KMS-11 (cell line): Measurements from ENCODE around the gene NLRP12.
"Not testable (repeated sequence)": the region's sequence is repeated elsewhere in the genome, so short reads cannot be mapped to it uniquely, and the experiment has no call there.

ENCODE experiments used
- H2AFZ ChIP-seq: fragments of 200-600 bp; sonication (generic); 2 replicates; pipeline ENCODE4 v1.6.1; 2016; ENCODE audit warnings: antibody characterized with exemption, mixed run types, low read depth
- H3K27ac ChIP-seq: fragments of 200-600 bp; sonication (generic); 2 replicates; pipeline ENCODE4 v1.6.1; 2016; ENCODE audit warnings: mild to moderate bottlenecking, mixed run types
- H3K27me3 ChIP-seq: fragments of 200-600 bp; sonication (generic); 2 replicates; pipeline ENCODE4 v1.6.1; 2017; ENCODE audit warnings: mild to moderate bottlenecking, low read depth, mixed run types, moderate library complexity; ENCODE audit not compliant: insufficient read depth
- H3K36me3 ChIP-seq: fragments of 200-600 bp; sonication (generic); 2 replicates; pipeline ENCODE4 v1.6.1; 2017; ENCODE audit warnings: mild to moderate bottlenecking, mixed run types; ENCODE audit not compliant: insufficient read depth
- H3K4me1 ChIP-seq: fragments of 200-600 bp; sonication (generic); 2 replicates; pipeline ENCODE4 v1.6.1; 2016; ENCODE audit warnings: mild to moderate bottlenecking, low read depth, mixed run types; ENCODE audit not compliant: poor library complexity, severe bottlenecking
- H3K4me2 ChIP-seq: fragments of 200-600 bp; sonication (generic); 2 replicates; pipeline ENCODE4 v1.7.0; 2016; ENCODE audit warnings: mild to moderate bottlenecking, mixed run types
- H3K4me3 ChIP-seq: fragments of 200-600 bp; sonication (generic); IDR thresholded peaks from 2 replicates; pipeline ENCODE4 v1.6.1; 2017; ENCODE audit warnings: low read depth, low read length, mixed read lengths; ENCODE audit not compliant: insufficient read depth
- H3K79me2 ChIP-seq: fragments of 200-600 bp; sonication (generic); 2 replicates; pipeline ENCODE4 v1.6.1; 2016; ENCODE audit warnings: low read depth, mixed run types; ENCODE audit not compliant: insufficient read depth
- H3K9ac ChIP-seq: fragments of 200-600 bp; sonication (generic); 2 replicates; pipeline ENCODE4 v1.6.1; 2016; ENCODE audit warnings: mild to moderate bottlenecking, mixed run types
- H4K20me1 ChIP-seq: fragments of 200-600 bp; sonication (generic); 2 replicates; pipeline ENCODE4 v1.6.1; 2016; ENCODE audit warnings: mild to moderate bottlenecking, mixed run types; ENCODE audit not compliant: insufficient read depth
- CTCF ChIP-seq: fragments of 200-600 bp; sonication (generic); conservative IDR thresholded peaks from 2 replicates; pipeline ENCODE4 v1.6.1; 2017; ENCODE audit warnings: low read depth, mild to moderate bottlenecking, antibody characterized with exemption, low read length, moderate library complexity, mixed read lengths

Gene NLRP12

GRCh38 chr19:53773999-53774398, 50.1 kb downstream of the NLRP12 start:
- Histone ChIP-seq H3K79me2 (no peaks in the 10 kb centered on the region), H3K36me3 (no peaks in the 10 kb centered on the region), H3K4me3 (no peak overlapping the region), H3K27me3 (no peaks in the 10 kb centered on the region), H3K9ac (no peak overlapping the region), H3K4me2 (no peak overlapping the region), H4K20me1 (no peaks in the 10 kb centered on the region), H2AFZ (no peak overlapping the region), H3K4me1 (no peaks in the 10 kb centered on the region), H3K27ac (no peak overlapping the region)
- no peak for TF ChIP-seq CTCF

GRCh38 chr19:53772943-53773342, 51.2 kb downstream of the NLRP12 start:
- H3K79me2 ChIP-seq = no peaks in the 10 kb centered on the region
- no peaks in the 10 kb centered on the region for H4K20me1 ChIP-seq
- H2AFZ ChIP-seq = no peak overlapping the region
- TF ChIP-seq CTCF = peak; percentile 54
- H3K27me3 ChIP-seq = no peaks in the 10 kb centered on the region
- no peak overlapping the region for H3K9ac ChIP-seq
- no peak overlapping the region for H3K4me3 ChIP-seq
- H3K27ac ChIP-seq = no peak overlapping the region
- no peaks in the 10 kb centered on the region for H3K4me1 ChIP-seq
- H3K36me3 ChIP-seq = no peaks in the 10 kb centered on the region
- no peak overlapping the region for H3K4me2 ChIP-seq

DNA sequence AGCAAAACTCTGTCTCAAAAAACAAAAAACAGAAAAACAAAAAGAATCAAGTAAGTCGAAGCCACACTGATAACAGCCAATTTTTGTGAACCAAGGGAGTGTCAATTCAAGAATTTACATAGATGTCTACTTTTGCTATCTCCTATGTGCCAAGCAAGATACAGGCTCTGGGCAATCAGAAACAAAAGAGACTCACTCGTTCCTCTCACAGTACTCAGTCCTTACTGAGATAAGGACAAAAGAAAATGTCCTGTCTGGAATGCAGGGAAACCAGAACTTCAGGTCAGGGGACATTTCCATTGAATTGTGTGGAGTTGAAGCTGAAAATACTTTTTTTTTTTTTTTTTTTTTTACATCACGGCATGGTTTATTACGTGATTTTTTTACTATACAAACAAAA, 53.0 kb downstream of the NLRP12 start:
- no peak overlapping the region for H3K27ac ChIP-seq
- no peak overlapping the region for H3K4me2 ChIP-seq
- H3K4me1 ChIP-seq = no peaks in the 10 kb centered on the region

GRCh38 chr19:53769696-53770309, 54.3 kb downstream of the NLRP12 start:
- not testable (repeated sequence) for H3K79me2 ChIP-seq, H3K9ac ChIP-seq, H4K20me1 ChIP-seq

More for the DNA sequence above, 53.0 kb downstream of the NLRP12 start:
- Histone ChIP-seq H3K79me2 (no peaks in the 10 kb centered on the region), H4K20me1 (no peaks in the 10 kb centered on the region), H3K36me3 (no peaks in the 10 kb centered on the region), H3K27me3 (no peaks in the 10 kb centered on the region), H2AFZ (no peak overlapping the region), H3K4me3 (no peak overlapping the region), H3K9ac (no peak overlapping the region)
- no peak for TF ChIP-seq CTCF

GRCh38 chr19:53768401-53768800, 55.7 kb downstream of the NLRP12 start:
- Histone ChIP-seq H2AFZ (no peak overlapping the region), H3K27me3 (no peaks in the 10 kb centered on the region), H4K20me1 (no peaks in the 10 kb centered on the region), H3K4me2 (no peak overlapping the region), H3K4me3 (no peak overlapping the region), H3K79me2 (no peaks in the 10 kb centered on the region), H3K9ac (no peak overlapping the region), H3K4me1 (no peaks in the 10 kb centered on the region), H3K27ac (no peak overlapping the region), H3K36me3 (no peaks in the 10 kb centered on the region)
- TF ChIP-seq CTCF = no peak

More at GRCh38 chr19:53769696-53770309, 54.3 kb downstream of the NLRP12 start:
- not testable (repeated sequence) for H3K4me1 ChIP-seq, H2AFZ ChIP-seq, H3K4me2 ChIP-seq, H3K27ac ChIP-seq, H3K27me3 ChIP-seq, H3K36me3 ChIP-seq, H3K4me3 ChIP-seq

DNA sequence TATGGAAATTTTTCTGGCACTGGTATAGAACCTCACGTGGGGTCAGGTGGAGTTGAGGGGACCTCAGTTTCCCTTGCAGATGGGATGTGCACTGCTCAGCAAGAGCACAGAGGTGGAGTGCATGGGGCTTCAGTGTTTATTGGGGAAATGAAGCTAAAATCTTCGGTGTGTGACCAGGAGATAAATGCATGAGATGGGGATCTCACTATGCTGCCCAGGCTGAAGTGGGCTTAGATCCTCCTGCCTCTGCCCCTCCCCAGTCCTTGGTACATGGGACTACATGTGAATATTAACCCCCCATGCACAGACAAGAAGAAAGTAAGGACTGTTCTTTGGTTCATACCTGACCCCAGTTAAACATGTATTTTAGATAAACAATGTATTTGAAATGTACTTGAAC, 65.1 kb downstream of the NLRP12 start:
- H3K36me3 ChIP-seq, H3K9ac ChIP-seq, H4K20me1 ChIP-seq, H3K27ac ChIP-seq, H3K27me3 ChIP-seq, H3K79me2 ChIP-seq, H2AFZ ChIP-seq, H3K4me3 ChIP-seq, H3K4me1 ChIP-seq, H3K4me2 ChIP-seq: not testable (repeated sequence)
